GM20000 (cell line): ENCODE data around the gene MYRIP.

Experiments
- DNase-seq: peaks from one replicate; pipeline ENCODE4 v3.0.0; 2012; ENCODE audit warnings: low spot score
- CTCF ChIP-seq: IDR thresholded peaks from 2 replicates; pipeline ENCODE4 v1.5.1; 2012; ENCODE audit warnings: mild to moderate bottlenecking, control low read depth; ENCODE audit errors: extremely low read depth, missing control alignments

MYRIP gene

GRCh38 chr3:39779511-39780230, 29.7 kb upstream of the MYRIP start:
- DNase-seq, result no peak

GRCh38 chr3:39780352-39780751, 29.1 kb upstream of the MYRIP start:
- TF ChIP-seq CTCF, result no peak
- DNase-seq, result no peak

More at GRCh38 chr3:39779511-39780230, 29.7 kb upstream of the MYRIP start:
- no peak for TF ChIP-seq CTCF

GRCh38 chr3:39781025-39781424, 28.4 kb upstream of the MYRIP start:
- DNase-seq, result no peak
- no peak for TF ChIP-seq CTCF

GRCh38 chr3:39781632-39782031, 27.8 kb upstream of the MYRIP start:
- DNase-seq, result no peak
- TF ChIP-seq CTCF, result no peak

GRCh38 chr3:39783680-39784079, 25.7 kb upstream of the MYRIP start:
- DNase-seq, result no peak
- no peak for TF ChIP-seq CTCF

GRCh38 chr3:39784922-39785321, 24.5 kb upstream of the MYRIP start:
- DNase-seq, result no peak
- no peak for TF ChIP-seq CTCF

- no peak for TF ChIP-seq CTCF
- no peak for DNase-seq
Observed at GRCh38 chr3:39788128-39788883, 21.1 kb upstream of the MYRIP start.
